Ascending aorta (tissue), 2 donors: ENCODE results near the gene OR4K1. TPM values are rescaled to one million over a fixed set of nuclear protein-coding genes. Genes with fewer than 3 reads are reported as not detected.

Source experiments
- DNase-seq, 2 donors: peaks; one replicate each; pipeline ENCODE4 v3.0.0-alpha.2; 2019; ENCODE audit warnings: low spot score in 2 of 2
- H3K27ac ChIP-seq, 2 donors: fragments of 200-600 bp; sonication (generic); one replicate each; pipeline ENCODE4 v1.5.1; 2016 to 2017; ENCODE audit warnings: mild to moderate bottlenecking in 1 of 2
- H3K27me3 ChIP-seq: fragments of 200-600 bp; sonication (generic); one replicate; pipeline ENCODE4 v1.5.1; 2017
- H3K36me3 ChIP-seq, 2 donors: fragments of 200-600 bp; sonication (generic); one replicate each; pipeline ENCODE4 v1.5.1; 2016
- H3K4me1 ChIP-seq, 2 donors: fragments of 200-600 bp; sonication (generic); one replicate each; pipeline ENCODE4 v1.5.1; 2016 to 2017; ENCODE audit warnings: mild to moderate bottlenecking in 1 of 2
- H3K4me3 ChIP-seq, 2 donors: fragments of 200-600 bp; sonication (generic); one replicate each; pipeline ENCODE4 v1.5.1; 2016 to 2017; ENCODE audit warnings: mild to moderate bottlenecking in 1 of 2
- H3K9me3 ChIP-seq, 2 donors: fragments of 200-600 bp; sonication (generic); one replicate each; pipeline ENCODE4 v1.5.1; 2016
- CTCF ChIP-seq, 3 experiments: fragments of 200-600 bp in 2 of 3; fragments of 450-650 bp in 1 of 3; sonication (generic) in 2 of 3; IDR thresholded peaks; one replicate each; pipeline ENCODE4 v1.5.1; 2016 to 2019; ENCODE audit warnings: antibody characterized with exemption in 3 of 3, mild to moderate bottlenecking in 1 of 3, moderate library complexity in 1 of 3
- intact Hi-C: fragments of 100-400 bp; cut with DNase I; formaldehyde crosslinking; loops from one replicate; pipeline ENCODE4 v1.15.1; 2023
- total RNA-seq: library from RNA; depleted of rRNA; stranded (reverse); fragments of >200 nt; gene quantifications from one replicate; pipeline ENCODE4 v1.1.0, GENCODE V29; 2016

Gene OR4K1
- not detected for total RNA-seq

- Histone ChIP-seq H3K4me3 (no peak within 1 kb of the TSS), H3K27me3 (no peaks in the 10 kb centered on the region), H3K36me3 (no peaks in the 10 kb centered on the region), H3K27ac (no peak within 1 kb of the TSS), H3K4me1 (no peaks in the 10 kb centered on the region), H3K9me3 (no peaks in the 10 kb centered on the region)
- intact Hi-C loops, result no loop called here
- TF ChIP-seq CTCF (IDR thresholded peaks at IDR 0.05), result no peak
- no peak for DNase-seq
These were observed at the start of gene OR4K1 for GRCh38 chr14:19930617-19931016. Gene OR4K1, plus strand, starts transcription at chr14:19930917. Its CDS starts 4,750 bp downstream, at chr14:19935667.

GRCh38 chr14:19895282-19895681, 35.4 kb upstream of the OR4K1 start:
- H3K36me3 ChIP-seq, result no peaks in the 10 kb centered on the region
- H3K27me3 ChIP-seq, result no peaks in the 10 kb centered on the region
- no peak overlapping the region for H3K27ac ChIP-seq
- intact Hi-C loops, result no loop called here
- DNase-seq, result no peak
- peaks cover 13 to 22% of the 10 kb centered on the region in 2 donors for H3K9me3 ChIP-seq
- no peaks in the 10 kb centered on the region for H3K4me1 ChIP-seq
- no peak overlapping the region for H3K4me3 ChIP-seq
- TF ChIP-seq CTCF (IDR thresholded peaks at IDR 0.05), result no peak

- Histone ChIP-seq H3K27ac (no peak overlapping the region), H3K27me3 (no peaks in the 10 kb centered on the region), H3K4me1 (no peaks in the 10 kb centered on the region), H3K9me3 (no peaks in the 10 kb centered on the region), H3K4me3 (no peak overlapping the region), H3K36me3 (no peaks in the 10 kb centered on the region)
- no peak for TF ChIP-seq CTCF (IDR thresholded peaks at IDR 0.05)
- DNase-seq, result no peak
- intact Hi-C loops, result no loop called here
These were observed 29.7 kb upstream of the OR4K1 start for GRCh38 chr14:19900999-19901398.

- no peak overlapping the region for H3K27ac ChIP-seq
- intact Hi-C loops, result no loop called here
- no peak overlapping the region for H3K4me3 ChIP-seq
- no peaks in the 10 kb centered on the region for H3K9me3 ChIP-seq
- no peak for DNase-seq
- no peaks in the 10 kb centered on the region for H3K4me1 ChIP-seq
- H3K36me3 ChIP-seq, result no peaks in the 10 kb centered on the region
- H3K27me3 ChIP-seq, result no peaks in the 10 kb centered on the region
- no peak for TF ChIP-seq CTCF (IDR thresholded peaks at IDR 0.05)
These were observed 28.3 kb upstream of the OR4K1 start for GRCh38 chr14:19902409-19902808.

GRCh38 chr14:19906665-19907064, 24.1 kb upstream of the OR4K1 start:
- Histone ChIP-seq H3K9me3 (no peaks in the 10 kb centered on the region), H3K4me3 (no peak overlapping the region), H3K4me1 (no peaks in the 10 kb centered on the region), H3K36me3 (no peaks in the 10 kb centered on the region), H3K27me3 (no peaks in the 10 kb centered on the region), H3K27ac (no peak overlapping the region)
- intact Hi-C loops, result no loop called here
- TF ChIP-seq CTCF (IDR thresholded peaks at IDR 0.05), result no peak
- no peak for DNase-seq

- intact Hi-C loops, result no loop called here
- no peaks in the 10 kb centered on the region for H3K4me1 ChIP-seq
- no peaks in the 10 kb centered on the region for H3K9me3 ChIP-seq
- no peak for DNase-seq
- H3K27me3 ChIP-seq, result no peaks in the 10 kb centered on the region
- no peak for TF ChIP-seq CTCF (IDR thresholded peaks at IDR 0.05)
- no peak overlapping the region for H3K4me3 ChIP-seq
- H3K27ac ChIP-seq, result no peak overlapping the region
- no peaks in the 10 kb centered on the region for H3K36me3 ChIP-seq
These were observed 19.6 kb upstream of the OR4K1 start for GRCh38 chr14:19911114-19911513.
